HG03520 (cell line): ENCODE results near the gene TLR7.

ENCODE experiments used
- ATAC-seq: cut with Tn5 transposase; IDR thresholded peaks from one replicate; pipeline ENCODE4 v1.9.1; 2021; ENCODE audit warnings: mild to moderate bottlenecking, moderate library complexity; ENCODE audit not compliant: unreplicated experiment

Gene TLR7

DNA sequence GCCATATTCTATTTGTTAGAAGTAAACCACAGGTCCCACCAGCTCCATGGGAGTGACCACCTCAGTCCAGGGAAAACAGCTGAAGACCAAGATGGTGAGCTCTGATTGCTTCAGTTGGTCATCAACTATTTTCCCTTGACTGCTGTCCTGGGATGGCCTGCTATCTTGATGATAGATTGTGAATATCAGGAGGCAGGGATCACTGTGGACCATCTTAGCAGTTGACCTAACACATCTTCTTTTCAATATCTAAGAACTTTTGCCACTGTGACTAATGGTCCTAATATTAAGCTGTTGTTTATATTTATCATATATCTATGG is 55.7 kb downstream of the TLR7 start:
- ATAC-seq: no peak

DNA sequence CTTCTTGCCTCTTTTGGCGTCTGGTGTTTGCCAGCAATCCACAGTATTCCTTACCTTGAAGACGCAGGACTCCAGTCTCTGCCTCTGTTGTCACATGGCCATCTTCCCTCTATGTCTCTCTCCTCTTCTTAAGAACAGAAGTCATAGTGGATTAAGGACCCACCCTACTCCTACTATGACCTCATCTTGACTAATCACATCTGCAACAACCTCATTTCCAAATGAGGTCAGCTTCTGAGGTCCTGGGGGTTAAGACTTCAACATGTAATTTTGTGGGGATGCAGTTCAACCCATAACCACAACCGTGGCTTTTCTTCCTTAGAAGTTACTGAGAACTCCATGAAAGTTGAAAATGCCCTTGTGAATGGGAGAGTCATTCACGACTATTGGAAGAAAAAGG is 62.8 kb downstream of the TLR7 start:
- ATAC-seq: no peak

DNA sequence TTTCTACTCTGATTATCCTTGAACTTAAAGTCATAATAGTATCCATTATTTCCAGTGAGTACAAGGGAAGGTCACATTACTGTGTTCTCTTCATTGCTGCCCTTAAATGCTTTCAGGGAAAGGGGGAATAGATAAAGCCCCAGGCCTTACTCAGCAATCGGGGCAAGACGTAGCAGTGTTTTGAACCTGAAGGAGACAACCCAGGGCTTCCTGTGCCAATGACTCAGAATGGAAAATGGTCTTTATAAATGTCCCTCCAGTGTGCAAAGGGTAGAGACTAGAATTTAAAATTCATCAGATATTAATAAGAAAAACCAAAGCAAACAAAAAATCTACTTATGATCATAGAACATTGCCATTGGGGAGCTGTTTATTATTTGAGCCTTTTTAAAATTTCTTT is 63.3 kb downstream of the TLR7 start:
- ATAC-seq: no peak

DNA sequence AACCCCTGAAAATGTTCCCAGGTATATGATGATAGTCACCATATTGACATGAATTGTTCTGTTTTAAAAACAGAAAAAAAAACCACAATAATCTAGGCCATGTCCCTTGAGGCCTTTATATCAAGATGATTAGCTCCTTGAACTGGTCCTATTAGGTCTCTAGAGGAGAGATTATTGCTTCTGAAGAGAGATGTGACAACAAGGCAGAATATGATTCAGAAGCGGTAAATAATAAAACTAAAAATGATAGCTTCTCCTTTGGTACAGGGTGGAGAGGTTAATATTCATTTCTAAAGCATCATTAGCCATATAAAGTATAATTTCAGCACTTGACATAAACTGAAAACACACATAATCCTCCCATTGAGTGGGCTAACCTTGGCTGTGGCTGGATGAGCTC is 65.4 kb downstream of the TLR7 start:
- ATAC-seq: no peak

DNA sequence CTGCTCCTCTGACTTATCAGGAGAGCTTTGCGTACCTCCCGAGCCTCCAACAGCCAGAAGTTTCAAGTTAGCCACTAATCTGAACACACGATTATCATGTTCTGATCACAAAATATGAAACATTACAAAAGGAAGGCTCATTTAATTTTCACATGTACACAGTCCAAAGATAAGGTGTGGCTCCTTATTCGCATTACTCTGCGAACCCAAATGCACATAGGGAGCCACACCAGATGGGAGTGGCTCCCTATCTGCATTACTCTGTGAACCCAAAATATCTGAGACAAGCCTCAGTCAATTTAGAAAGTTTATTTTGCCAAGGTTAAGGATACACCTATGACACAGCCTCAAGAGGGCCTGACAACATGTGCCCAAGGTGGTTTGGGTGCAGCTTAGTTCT is 68.0 kb downstream of the TLR7 start:
- no peak for ATAC-seq

DNA sequence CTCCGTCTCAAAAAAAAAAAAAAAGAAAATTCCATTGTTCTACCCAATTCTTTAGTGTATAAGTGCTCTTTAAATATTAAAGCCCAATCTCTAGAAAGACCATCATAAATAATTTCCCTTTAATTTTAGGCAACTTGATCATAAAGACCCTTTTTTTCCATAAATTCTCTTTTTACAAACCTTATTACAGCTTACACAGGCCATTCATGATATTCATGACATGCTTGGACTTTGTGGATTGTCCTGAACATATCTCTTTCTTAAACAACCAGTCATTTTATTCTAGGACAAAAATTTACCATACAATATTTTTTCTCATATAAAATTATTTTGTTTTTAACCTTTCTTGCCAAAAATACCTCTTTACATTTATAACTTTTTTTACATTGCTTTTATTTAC is 70.1 kb downstream of the TLR7 start:
- ATAC-seq: no peak
